IMR-90 (cell line): ENCODE measurements around the gene B2M. TPM values are rescaled to one million over a fixed set of nuclear protein-coding genes. Genes with fewer than 3 reads are reported as not detected.
A peak's percentile ranks its signal among the peaks of the same experiment; 100 is the strongest.

Experiments used
- ATAC-seq: fragments of 200-7000 bp; cut with Tn5 transposase; 2 replicates; pipeline ENCODE4 v1.9.1; 2020; ENCODE audit warnings: low read depth, mild to moderate bottlenecking, moderate library complexity
- Bru-seq: library from RNA; stranded (reverse); fragments of 400-500 nt; gene quantifications from one replicate; lab custom pipeline; 2021; lab: Mats Ljungman, UMichigan
- BruChase-seq, 2 experiments: library from RNA; stranded (reverse); fragments of 400-500 nt; gene quantifications; one replicate each; lab custom pipeline; 2021; lab: Mats Ljungman, UMichigan
- BruUV-seq: library from RNA; stranded (reverse); fragments of 400-500 nt; replicated peaks from 2 replicates; lab custom pipeline; 2021; lab: Mats Ljungman, UMichigan
- CTCF ChIA-PET: fragments of 300-600 bp; formaldehyde crosslinking; extraction: SDS; loops from one replicate; lab custom pipeline; 2021; ENCODE audit warnings: antibody characterized with exemption; lab: Yijun Ruan, JAX
- POLR2A ChIA-PET: fragments of 300-600 bp; sonication (Branson Sonifier 250); formaldehyde crosslinking; loops from one replicate; lab custom pipeline; 2022; ENCODE audit warnings: antibody characterized with exemption; ENCODE audit not compliant: unreplicated experiment; lab: Charles Lee
- DNase-seq: peaks from one replicate; pipeline ENCODE4 v3.0.0; 2013
- H2AFZ ChIP-seq: replicated peaks from 2 replicates; pipeline ENCODE3; 2013; ENCODE audit warnings: low read length, mild to moderate bottlenecking; ENCODE audit not compliant: poor library complexity
- H2AK5ac ChIP-seq: 2 replicates; pipeline ENCODE4 v1.6.1; 2013; ENCODE audit warnings: low read depth, low read length, inconsistent platforms
- H2AK9ac ChIP-seq: replicated peaks from 2 replicates; pipeline ENCODE3; 2013; ENCODE audit warnings: mild to moderate bottlenecking, low read depth, low read length, moderate library complexity; ENCODE audit not compliant: poor library complexity
- H2BK120ac ChIP-seq: 2 replicates; pipeline ENCODE4 v1.6.1; 2013; ENCODE audit warnings: low read depth, low read length, inconsistent platforms
- H2BK15ac ChIP-seq: 3 replicates; pipeline ENCODE4 v1.6.1; 2013; ENCODE audit warnings: low read depth, low read length, inconsistent platforms
- H2BK20ac ChIP-seq: 2 replicates; pipeline ENCODE4 v1.6.1; 2013; ENCODE audit warnings: low read depth, mild to moderate bottlenecking, inconsistent platforms, low read length, moderate library complexity
- H2BK5ac ChIP-seq: 2 replicates; pipeline ENCODE4 v1.6.1; 2013; ENCODE audit warnings: mild to moderate bottlenecking, low read depth, low read length, inconsistent platforms; ENCODE audit not compliant: poor library complexity, severe bottlenecking
- H3K14ac ChIP-seq: replicated peaks from 2 replicates; pipeline ENCODE4 v1.6.1; 2013; ENCODE audit warnings: low read depth, low read length, inconsistent platforms
- H3K18ac ChIP-seq: 2 replicates; pipeline ENCODE4 v1.6.1; 2013; ENCODE audit warnings: low read depth, low read length, control low read depth
- H3K23ac ChIP-seq: 2 replicates; pipeline ENCODE4 v1.6.1; 2013; ENCODE audit warnings: low read depth, low read length, inconsistent platforms
- H3K27ac ChIP-seq: 2 replicates; pipeline ENCODE4 v1.5.1; 2013; ENCODE audit warnings: mild to moderate bottlenecking, control low read depth, low read length; ENCODE audit not compliant: insufficient read depth
- H3K27me3 ChIP-seq: 2 replicates; pipeline ENCODE4 v1.6.1; 2013; ENCODE audit warnings: low read length; ENCODE audit not compliant: control insufficient read depth, insufficient read depth
- H3K36me3 ChIP-seq: 2 replicates; pipeline ENCODE4 v1.6.1; 2013; ENCODE audit warnings: low read length, mixed read lengths; ENCODE audit not compliant: control insufficient read depth, insufficient read depth
- H3K4ac ChIP-seq: 2 replicates; pipeline ENCODE4 v1.6.1; 2013; ENCODE audit warnings: low read depth, low read length, inconsistent platforms
- H3K4me1 ChIP-seq: 2 replicates; pipeline ENCODE4 v1.6.1; 2013; ENCODE audit warnings: low read length, mixed read lengths; ENCODE audit not compliant: control insufficient read depth, insufficient read depth
- H3K4me2 ChIP-seq: 2 replicates; pipeline ENCODE4 v1.6.1; 2013; ENCODE audit warnings: low read depth, mild to moderate bottlenecking, control low read depth, low read length, moderate library complexity
- H3K4me3 ChIP-seq: 2 replicates; pipeline ENCODE4 v1.5.1; 2013; ENCODE audit warnings: low read depth, mild to moderate bottlenecking, control low read depth, low read length, moderate library complexity; ENCODE audit not compliant: insufficient read depth
- H3K56ac ChIP-seq: 2 replicates; pipeline ENCODE4 v1.6.1; 2013; ENCODE audit warnings: low read length, inconsistent platforms; ENCODE audit not compliant: insufficient read depth; ENCODE audit errors: extremely low read depth
- H3K79me1 ChIP-seq, 2 experiments: 2 replicates each; pipeline ENCODE4 v1.6.1; 2013; ENCODE audit warnings: low read length in 2 of 2, inconsistent platforms in 1 of 2, low read depth in 1 of 2
- H3K9ac ChIP-seq: 2 replicates; pipeline ENCODE4 v1.6.1; 2013; ENCODE audit warnings: low read depth, low read length, control low read depth
- H3K9me1 ChIP-seq: 2 replicates; pipeline ENCODE4 v1.6.1; 2013; ENCODE audit warnings: low read length, inconsistent platforms; ENCODE audit not compliant: insufficient read depth
- H3K9me3 ChIP-seq: 2 replicates; pipeline ENCODE4 v1.6.1; 2013; ENCODE audit warnings: low read length; ENCODE audit not compliant: control insufficient read depth, insufficient read depth
- H4K20me1 ChIP-seq: 2 replicates; pipeline ENCODE4 v1.6.1; 2013; ENCODE audit warnings: low read length, inconsistent platforms; ENCODE audit not compliant: insufficient read depth
- H4K5ac ChIP-seq: 2 replicates; pipeline ENCODE4 v1.6.1; 2013; ENCODE audit warnings: mild to moderate bottlenecking, low read depth, low read length, control low read depth
- H4K8ac ChIP-seq, 2 experiments: 2 replicates each; pipeline ENCODE4 v1.6.1; 2013; ENCODE audit warnings: low read depth in 2 of 2, low read length in 2 of 2, control low read depth in 1 of 2, inconsistent platforms in 1 of 2
- H4K91ac ChIP-seq: 2 replicates; pipeline ENCODE4 v1.6.1; 2013; ENCODE audit warnings: low read depth, low read length, inconsistent platforms; ENCODE audit not compliant: insufficient read depth
- BHLHE40 ChIP-seq: fragments of 150-350 bp; IDR thresholded peaks from 2 replicates; pipeline ENCODE4 v1.6.1; 2016; ENCODE audit warnings: mild to moderate bottlenecking, low read depth, low read length
- CEBPB ChIP-seq: IDR thresholded peaks from 2 replicates; pipeline ENCODE4 v1.6.1; 2012; ENCODE audit warnings: low read depth, low read length, improper control_type of control experiment
- CHD1 ChIP-seq: IDR thresholded peaks from 2 replicates; pipeline ENCODE4 v1.6.1; 2012; ENCODE audit warnings: low read depth, low read length, improper control_type of control experiment
- ELK1 ChIP-seq: fragments of 150-350 bp; IDR thresholded peaks from 2 replicates; pipeline ENCODE4 v1.6.1; 2016; ENCODE audit warnings: low read depth, mild to moderate bottlenecking, low read length, moderate library complexity, borderline replicate concordance
- FOS ChIP-seq: fragments of 150-350 bp; IDR thresholded peaks from 2 replicates; pipeline ENCODE4 v1.6.1; 2016; ENCODE audit warnings: low read depth, low read length
- MAZ ChIP-seq: IDR thresholded peaks from 2 replicates; pipeline ENCODE4 v1.6.1; 2012; ENCODE audit warnings: low read depth, mild to moderate bottlenecking, low read length, improper control_type of control experiment, moderate library complexity, borderline replicate concordance
- MXI1 ChIP-seq: IDR thresholded peaks from 2 replicates; pipeline ENCODE4 v1.6.1; 2012; ENCODE audit warnings: low read depth, mild to moderate bottlenecking, low read length, moderate library complexity, borderline replicate concordance
- NFE2L2 ChIP-seq: fragments of 150-350 bp; IDR thresholded peaks from 2 replicates; pipeline ENCODE4 v1.6.1; 2016; ENCODE audit warnings: low read depth, mild to moderate bottlenecking, low read length
- POLR2A ChIP-seq: IDR thresholded peaks from 2 replicates; pipeline ENCODE4 v1.6.1; 2012; ENCODE audit warnings: mild to moderate bottlenecking, low read depth, low read length
- RCOR1 ChIP-seq: IDR thresholded peaks from 2 replicates; pipeline ENCODE4 v1.6.1; 2012; ENCODE audit warnings: mild to moderate bottlenecking, low read length, improper control_type of control experiment; ENCODE audit not compliant: insufficient replicate concordance
- RFX5 ChIP-seq: IDR thresholded peaks from 2 replicates; pipeline ENCODE4 v1.8.0; 2012; ENCODE audit warnings: low read depth, mild to moderate bottlenecking, low read length, moderate library complexity
- USF2 ChIP-seq: fragments of 150-350 bp; IDR thresholded peaks from 2 replicates; pipeline ENCODE4 v1.6.1; 2017; ENCODE audit warnings: mild to moderate bottlenecking, antibody characterized with exemption, low read length, low read depth
- WGBS, 2 experiments: methylation state at CpG; one replicate each; pipeline versions ENCODE4 v1.1.5 to v1.1.7; 2013; ENCODE audit warnings: missing lambda C conversion rate in 2 of 2; ENCODE audit not compliant: insufficient read length in 1 of 2; ENCODE audit errors: extremely low coverage in 2 of 2; 5-methylcytosine and 5-hydroxymethylcytosine counted together
- dilution Hi-C: fragments of 300-500 bp; cut with HindIII; formaldehyde crosslinking; loops from one replicate; pipeline ENCODE4 v1.14.3; 2018; ENCODE audit warnings: low sequenced_read_pairs; ENCODE audit not compliant: unreplicated experiment
- in situ Hi-C: fragments of 300-500 bp; cut with MboI; formaldehyde crosslinking; loops from 3 replicates; pipeline ENCODE4 v1.14.3; 2019; ENCODE audit warnings: low sequenced_read_pairs, inconsistent platforms, mixed read lengths
- intact Hi-C: fragments of 100-400 bp; cut with micrococcal nuclease; formaldehyde crosslinking; loops from 2 replicates; pipeline ENCODE4 v1.10.0; 2022
- long read RNA-seq: library from polyadenylated mRNA; unstranded; transcript quantifications from one replicate; pipeline ENCODE4 v2.0.0, GENCODE V29; 2021; ENCODE audit not compliant: unreplicated experiment
- polyA plus RNA-seq, 3 experiments: library from polyadenylated mRNA; depleted of rRNA; stranded (reverse); fragments of >200 nt; gene quantifications; 2 replicates each; pipeline ENCODE4 v1.2.3, GENCODE V29; 2012; ENCODE audit warnings: low replicate concordance in 1 of 3
- total RNA-seq: library from RNA; depleted of rRNA; stranded (reverse); fragments of >200 nt; gene quantifications from 2 replicates; pipeline ENCODE4 v1.2.3, GENCODE V29; 2012; rRNA removed

The B2M gene
- 716 and 895 TPM in 2 replicates for total RNA-seq
- polyA plus RNA-seq (2012; rRNA removed) = 2,100 and 3,394 TPM in 2 replicates
- 680 and 780 TPM in 2 replicates for polyA plus RNA-seq (2012; cell fraction: cytosol; rRNA removed)
- polyA plus RNA-seq (2012; cell fraction: nucleus; rRNA removed; ENCODE audit: low replicate concordance) = 146 and 966 TPM in 2 replicates
- percentile 98 among the genes with signal in this experiment for Bru-seq, nascent RNA
- percentile 97 among the genes with signal in this experiment for BruChase-seq, experiment 1, labeled RNA remaining after a 6-hour chase
- percentile 95 among the genes with signal in this experiment for BruChase-seq, experiment 2, labeled RNA remaining after a 2-hour chase
- long read RNA-seq, transcript B2M-204 (4 exons, 1,705 nt) = major isoform, 1,064 of 1,285 reads
- long read RNA-seq, transcript B2M-213 (1 exons, 2,329 nt) = minor isoform, 199 of 1,285 reads
- long read RNA-seq, partial matches to known transcripts = 13 of 1,285 reads
- long read RNA-seq, other reads (novel, unspliced or antisense) = 6 of 1,285 reads

- Histone ChIP-seq H3K9me1 (no peaks in the 10 kb centered on the region; the same call in 1 of the 2 replicates), H2BK5ac (peak within 1 kb of the TSS; percentile 88), H3K79me1 (peaks cover 18 to 38% of the 10 kb centered on the region in 2 experiments; a peak in 3 of 4 replicates), H3K4me2 (peak within 1 kb of the TSS; percentile 86), H4K20me1 (peaks cover 43% of the 10 kb centered on the region), H2AK5ac (peak within 1 kb of the TSS; percentile 90), H2BK15ac (no peak within 1 kb of the TSS; the same call in 2 of the 3 replicates), H3K4ac (peak within 1 kb of the TSS; percentile 94), H3K18ac (peak within 1 kb of the TSS; percentile 77), H3K9me3 (no peaks in the 10 kb centered on the region), H3K4me1 (0 out of 2 replicates have a peak, but pooled peaks cover 2% of the 10 kb centered on the region), H2AFZ (peak within 1 kb of the TSS; percentile 98), H2BK20ac (no peak within 1 kb of the TSS), H3K9ac (peak within 1 kb of the TSS; percentile 87), H3K4me3 (peak within 1 kb of the TSS; percentile 83), H3K23ac (peak within 1 kb of the TSS; percentile 98), H2AK9ac (peak within 1 kb of the TSS; percentile 99), H3K27me3 (no peaks in the 10 kb centered on the region), H3K14ac (peak within 1 kb of the TSS; percentile 95), H3K27ac (peak within 1 kb of the TSS; percentile 87), H3K36me3 (peaks cover 6% of the 10 kb centered on the region), H2BK120ac (peak within 1 kb of the TSS; percentile 35), H4K5ac (peak within 1 kb of the TSS; percentile 26), H4K8ac (peak within 1 kb of the TSS; percentile 7 to 84), H3K56ac (peak within 1 kb of the TSS; percentile 96), H4K91ac (peak within 1 kb of the TSS; percentile 89)
- intact Hi-C loops = loop anchor here (1.0 kb wide), 2 partner anchors 17 to 48 kb away; partner anchors contain the start of gene SPG11
- no TSS peak for BruUV-seq
- dilution Hi-C loops = no loop called here
- in situ Hi-C loops = no loop called here
- peak; percentile 96 for DNase-seq
- POLR2A ChIA-PET = interaction anchor here (0.6 to 1.0 kb wide), 3 partner anchors 15 to 476 kb away, joined by 3 to 5 read pairs (median 4); partner anchors contain the start of gene SHF
- 0% methylated on average over 10 of the region's 37 CpGs; no CpG with 5 or more reads in 1 of the 2 experiments for WGBS, 2 experiments
- peak; percentile 95 for ATAC-seq
- CTCF ChIA-PET = interaction anchor here (0.8 to 1.7 kb wide), 6 partner anchors 18 to 75 kb away, joined by 3 to 10 read pairs (median 5); partner anchors contain the start of gene SPG11
- TF ChIP-seq CHD1 (no peak), RCOR1 (no peak), MXI1 (peak; percentile 73; the same call in 1 of the 2 replicates), FOS (peak; percentile 52; the same call in 1 of the 2 replicates), POLR2A (peak; percentile 100), NFE2L2 (no peak), MAZ (no peak; the same call in 1 of the 2 replicates), USF2 (no peak; the same call in 1 of the 2 replicates), ELK1 (no peak), RFX5 (peak; percentile 99), CEBPB (no peak), BHLHE40 (peak; percentile 88)
Measured at GRCh38 chr15:44711096-44711742, at the start of gene B2M, which contains the start of gene PATL2. Gene B2M (plus strand): TSS chr15:44711517. CDS start chr15:44711547, 30 bp downstream. Gene PATL2 (minus strand): TSS chr15:44711323. CDS start chr15:44676490, 34,833 bp downstream.
